ENCODE measurements around the gene CAPN1. TPM values are rescaled to one million over a fixed set of nuclear protein-coding genes. Genes with fewer than 3 reads are reported as not detected.

Gene CAPN1
- total and polyA plus RNA-seq, 2 of the 13 experiments (the other 11 are each of a cell fraction or from before 2014, with no cell fraction given) = 57.3 to 82.6 TPM

GRCh38 chr11:65189191-65189590, 7.5 kb downstream of the CAPN1 start (continued):
- TF ChIP-seq ZNF280D (CRISPR knock-in tag; IDR thresholded peaks at IDR 0.05) (no peak), ZNF44 (CRISPR knock-in tag; IDR thresholded peaks at IDR 0.05) (no peak), ZNF160 (CRISPR knock-in tag; IDR thresholded peaks at IDR 0.05) (no peak), TOPORS (CRISPR knock-in tag; IDR thresholded peaks at IDR 0.05) (no peak), ZNF20 (CRISPR knock-in tag; IDR thresholded peaks at IDR 0.05) (no peak)

DNA sequence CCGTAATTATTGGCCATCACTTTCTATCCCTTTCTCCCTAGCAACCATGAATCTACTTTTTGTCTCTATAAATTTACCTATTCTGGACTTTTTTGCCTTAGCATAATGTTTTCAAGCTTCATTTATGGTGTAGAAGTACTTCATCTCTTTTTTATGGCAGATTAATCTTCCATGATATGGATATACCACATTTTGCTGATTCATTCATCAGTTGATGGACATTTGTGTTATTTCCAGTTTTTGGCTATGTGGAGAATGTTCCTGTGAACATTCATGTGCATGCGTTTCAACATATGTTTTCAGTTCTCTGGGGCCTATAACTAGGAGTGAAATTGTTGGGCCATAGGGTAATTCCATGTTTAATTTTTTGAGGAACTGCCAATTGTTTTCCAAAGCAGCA, 12.8 kb downstream of the CAPN1 start:
- Histone ChIP-seq H3K9me3 (ENCODE audit: low read length) (no peaks in the 10 kb centered on the region), H3K79me2 (ENCODE audit: insufficient read depth, low read length) (no peaks in the 10 kb centered on the region), H3K4me3 (replicated peaks in 1 of 3; ENCODE audit: insufficient read depth in 1 of 3, low read depth in 2 of 3, low read length in 3 of 3) (no peak overlapping the region), H3K9ac (ENCODE audit: insufficient read depth, low read depth, low read length) (no peak overlapping the region), H4K20me1 (ENCODE audit: insufficient read depth, low read length) (no peaks in the 10 kb centered on the region), H3K27me3 (ENCODE audit: control insufficient read depth in 1 of 2, insufficient read depth in 2 of 2, low read length in 2 of 2) (no peaks in the 10 kb centered on the region; a peak in 1 of 5 replicates), H3K36me3 (replicated peaks in 1 of 2; ENCODE audit: control insufficient read depth in 1 of 2, insufficient read depth in 2 of 2, low read length in 2 of 2) (peaks cover 6 to 27% of the 10 kb centered on the region in 2 experiments), H3K4me1 (ENCODE audit: insufficient read depth, low read length) (no peaks in the 10 kb centered on the region), H3K27ac (ENCODE audit: extremely low read length, insufficient read depth, low read length) (no peak overlapping the region), H2AFZ (ENCODE audit: low read length) (no peak overlapping the region), H3K4me2 (ENCODE audit: low read depth, low read length) (no peak overlapping the region)
- 97% methylated on average over 2 of the region's 2 CpGs for WGBS (ENCODE audit: low lambda C conversion rate)
- TF ChIP-seq ZNF121 (CRISPR knock-in tag; IDR thresholded peaks at IDR 0.05) (no peak), ZNF713 (CRISPR knock-in tag; IDR thresholded peaks at IDR 0.05) (no peak), TBX2 (CRISPR knock-in tag; IDR thresholded peaks at IDR 0.05; ENCODE audit: borderline replicate concordance) (no peak), NFKBIZ (CRISPR knock-in tag; IDR thresholded peaks at IDR 0.05) (no peak), HNF4A (CRISPR knock-in tag; IDR thresholded peaks at IDR 0.05) (no peak), ZNF292 (CRISPR knock-in tag; IDR thresholded peaks at IDR 0.05; ENCODE audit: borderline replicate concordance, low read depth) (no peak), MYC (CRISPR knock-in tag; IDR thresholded peaks at IDR 0.05; ENCODE audit: borderline replicate concordance) (no peak), ZNF780A (CRISPR knock-in tag; IDR thresholded peaks at IDR 0.05) (no peak), BHLHE40 (IDR thresholded peaks at IDR 0.05; ENCODE audit: low read length) (no peak), ZNF530 (CRISPR knock-in tag; IDR thresholded peaks at IDR 0.05; ENCODE audit: low read depth) (no peak), IKZF5 (CRISPR knock-in tag; IDR thresholded peaks at IDR 0.05) (no peak), GABPB1 (CRISPR knock-in tag; IDR thresholded peaks at IDR 0.05) (no peak)
- TF ChIP-seq, protein P1, sequence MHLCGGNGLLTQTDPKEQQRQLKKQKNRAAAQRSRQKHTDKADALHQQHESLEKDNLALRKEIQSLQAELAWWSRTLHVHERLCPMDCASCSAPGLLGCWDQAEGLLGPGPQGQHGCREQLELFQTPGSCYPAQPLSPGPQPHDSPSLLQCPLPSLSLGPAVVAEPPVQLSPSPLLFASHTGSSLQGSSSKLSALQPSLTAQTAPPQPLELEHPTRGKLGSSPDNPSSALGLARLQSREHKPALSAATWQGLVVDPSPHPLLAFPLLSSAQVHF (CRISPR knock-in tag; IDR thresholded peaks at IDR 0.05) = no peak
- POLR2A ChIA-PET = no interaction called here
- no TSS peak for BruUV-seq (replicated peaks)
- intact Hi-C loops (cut with micrococcal nuclease; ENCODE audit: unreplicated experiment) (no loop called here), in situ Hi-C loops (cut with HindIII; ENCODE audit: extremely low pct_ligation_motif_present, low pct_unique_long_range_greater_than_20kb) (no loop called here)
- CTCF ChIA-PET (ENCODE audit: low intra/inter-chr PET ratio, low total read pairs) = no interaction called here
- ATAC-seq (no peak), DNase-seq (ENCODE audit: low spot score) (no peak), FAIRE-seq (no peak)
